Brain microvascular endothelial cell (primary cell): ENCODE measurements around the gene MED12L.

Source experiments
- DNase-seq: peaks from one replicate; pipeline ENCODE4 v3.0.0-alpha.2; 2020
- H3K27ac ChIP-seq: fragments of 250-450 bp; sonication (Bioruptor Pico); 2 replicates; pipeline ENCODE4 v1.5.1; 2020; ENCODE audit warnings: mild to moderate bottlenecking, moderate library complexity
- H3K27me3 ChIP-seq: fragments of 250-450 bp; sonication (Bioruptor Pico); replicated peaks from 2 replicates; pipeline ENCODE4 v1.5.1; 2020; ENCODE audit warnings: mild to moderate bottlenecking
- H3K36me3 ChIP-seq: fragments of 250-450 bp; sonication (Bioruptor Pico); replicated peaks from 2 replicates; pipeline ENCODE4 v1.5.1; 2020; ENCODE audit warnings: mild to moderate bottlenecking
- H3K4me3 ChIP-seq: 2 replicates; pipeline ENCODE4 v1.5.1; 2011; ENCODE audit warnings: low read depth, mild to moderate bottlenecking, control low read depth, low read length, moderate library complexity
- CTCF ChIP-seq: IDR thresholded peaks from 2 replicates; pipeline ENCODE4 v1.5.1; 2011; ENCODE audit warnings: low read depth, mild to moderate bottlenecking, moderate library complexity, low read length, control low read depth, inconsistent platforms; ENCODE audit errors: missing control alignments
- in situ Hi-C: cut with HindIII; loops from 2 replicates; pipeline ENCODE4 v1.10.0; 2017; ENCODE audit warnings: low sequenced_read_pairs, low pct_ligation_motif_present

MED12L gene

GRCh38 chr3:151328298-151328995 lies 243.0 kb downstream of the MED12L start:
- no peaks in the 10 kb centered on the region for H3K36me3 ChIP-seq
- no peak overlapping the region for H3K4me3 ChIP-seq
- in situ Hi-C loops, result no loop called here
- H3K27ac ChIP-seq, result no peak overlapping the region
- TF ChIP-seq CTCF, result no peak
- DNase-seq, result no peak
- H3K27me3 ChIP-seq, result no peaks in the 10 kb centered on the region

- Histone ChIP-seq H3K4me3 (no peak within 1 kb of the TSS), H3K27me3 (no peaks in the 10 kb centered on the region), H3K36me3 (no peaks in the 10 kb centered on the region), H3K27ac (no peak within 1 kb of the TSS)
- in situ Hi-C loops, result no loop called here
- no peak for TF ChIP-seq CTCF
- DNase-seq, result no peak
Measured at GRCh38 chr3:151329363-151329762, 243.9 kb downstream of the MED12L start, which contains the start of gene P2RY13. TSS of gene P2RY13 (minus strand) at chr3:151329549. CDS start at chr3:151329528, 21 bp downstream.

GRCh38 chr3:151330379-151330778 lies 244.9 kb downstream of the MED12L start:
- Histone ChIP-seq H3K4me3 (no peak overlapping the region), H3K36me3 (no peaks in the 10 kb centered on the region), H3K27me3 (no peaks in the 10 kb centered on the region), H3K27ac (no peak overlapping the region)
- DNase-seq, result no peak
- in situ Hi-C loops, result no loop called here
- TF ChIP-seq CTCF, result no peak

- no peaks in the 10 kb centered on the region for H3K36me3 ChIP-seq
- TF ChIP-seq CTCF, result no peak
- no peaks in the 10 kb centered on the region for H3K27me3 ChIP-seq
- in situ Hi-C loops, result no loop called here
- H3K4me3 ChIP-seq, result no peak overlapping the region
- H3K27ac ChIP-seq, result no peak overlapping the region
- no peak for DNase-seq
Measured at GRCh38 chr3:151330899-151331298, 245.4 kb downstream of the MED12L start.

- no peak overlapping the region for H3K4me3 ChIP-seq
- DNase-seq, result no peak
- in situ Hi-C loops, result no loop called here
- TF ChIP-seq CTCF, result no peak
- no peaks in the 10 kb centered on the region for H3K36me3 ChIP-seq
- no peak overlapping the region for H3K27ac ChIP-seq
- H3K27me3 ChIP-seq, result no peaks in the 10 kb centered on the region
Measured at GRCh38 chr3:151331696-151332095, 246.2 kb downstream of the MED12L start.

GRCh38 chr3:151345859-151346258 lies 260.4 kb downstream of the MED12L start:
- TF ChIP-seq CTCF, result no peak
- no peak overlapping the region for H3K4me3 ChIP-seq
- in situ Hi-C loops, result no loop called here
- H3K36me3 ChIP-seq, result no peaks in the 10 kb centered on the region
- DNase-seq, result peak; percentile 45
- H3K27me3 ChIP-seq, result no peaks in the 10 kb centered on the region
- no peak overlapping the region for H3K27ac ChIP-seq
